HG03571 (cell line): ENCODE data around the gene NPEPPS.
A peak's percentile ranks its signal among the peaks of the same experiment; 100 is the strongest.

Experiments
- ATAC-seq: cut with Tn5 transposase; IDR thresholded peaks from one replicate; pipeline ENCODE4 v1.9.1; 2021; ENCODE audit not compliant: unreplicated experiment

NPEPPS gene

DNA sequence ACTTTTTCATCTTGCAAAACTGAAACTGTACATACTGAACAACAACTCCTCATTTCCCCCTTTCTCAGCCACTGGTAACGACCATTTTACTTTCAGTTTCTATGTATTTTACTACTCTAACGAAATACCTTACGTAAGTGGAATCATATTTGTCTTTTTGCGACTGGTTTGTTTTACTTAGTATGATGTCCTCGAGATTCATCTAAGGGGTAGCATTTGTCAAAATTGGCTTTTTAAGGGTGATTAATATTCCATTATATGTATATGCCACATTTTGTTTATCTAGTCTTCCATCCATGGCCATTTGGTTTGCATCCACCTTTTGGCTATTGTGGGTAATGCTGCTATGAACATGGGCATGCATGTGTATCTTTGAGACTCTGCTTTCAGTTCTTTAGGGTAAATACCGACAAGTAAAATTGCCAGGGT lies 129.2 kb downstream of the NPEPPS start:
- peak; percentile 60 for ATAC-seq

GRCh38 chr17:47663912-47664623 lies 133.2 kb downstream of the NPEPPS start:
- no peak for ATAC-seq

GRCh38 chr17:47664624-47664941 lies 133.7 kb downstream of the NPEPPS start:
- no peak for ATAC-seq

GRCh38 chr17:47665655-47666054 lies 134.7 kb downstream of the NPEPPS start:
- no peak for ATAC-seq

DNA sequence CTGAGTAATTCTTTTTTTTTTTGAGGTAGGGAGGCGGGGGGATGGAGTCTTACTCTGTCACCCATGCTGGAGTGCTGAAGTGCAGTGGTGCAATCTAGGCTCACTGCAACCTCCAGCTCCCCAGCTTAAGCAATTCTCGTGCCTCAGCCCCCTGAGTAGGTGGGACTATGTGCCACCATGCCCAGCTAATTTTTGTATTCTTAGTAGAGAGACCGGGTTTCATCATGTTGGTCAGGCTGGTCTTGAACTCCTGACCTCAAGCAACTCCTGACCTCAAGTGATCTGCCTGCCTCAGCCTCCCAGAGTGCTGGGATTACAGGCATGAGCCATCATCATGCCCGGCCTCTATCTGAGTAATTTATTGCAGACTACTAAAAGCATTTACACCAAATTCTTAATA lies 138.2 kb downstream of the NPEPPS start:
- no peak for ATAC-seq

- no peak for ATAC-seq
Observed at GRCh38 chr17:47670064-47670463, 139.2 kb downstream of the NPEPPS start.
